Body of pancreas (tissue), 4 donors: Measurements from ENCODE around the gene GLYATL3.

Experiments used
- POLR2A ChIP-seq, 3 donors: fragments of 450-650 bp; IDR thresholded peaks; one replicate each; pipeline ENCODE4 v1.6.1; 2016; ENCODE audit warnings: antibody characterized with exemption in 3 of 3, mild to moderate bottlenecking in 2 of 3
- TF ChIP-seq, protein P1 (sequence below), 7 experiments: fragments of 450-650 bp in 4 of 7; fragments of 200-600 bp in 3 of 7; sonication (generic) in 3 of 7; IDR thresholded peaks; one replicate each; pipeline ENCODE4 v1.5.1; 2016 to 2019; ENCODE audit warnings: antibody characterized with exemption in 7 of 7

GRCh38 chr6:49550492-49551077 lies 50.9 kb downstream of the GLYATL3 start, which contains the start of gene C6orf141:
- TF ChIP-seq, protein P1, sequence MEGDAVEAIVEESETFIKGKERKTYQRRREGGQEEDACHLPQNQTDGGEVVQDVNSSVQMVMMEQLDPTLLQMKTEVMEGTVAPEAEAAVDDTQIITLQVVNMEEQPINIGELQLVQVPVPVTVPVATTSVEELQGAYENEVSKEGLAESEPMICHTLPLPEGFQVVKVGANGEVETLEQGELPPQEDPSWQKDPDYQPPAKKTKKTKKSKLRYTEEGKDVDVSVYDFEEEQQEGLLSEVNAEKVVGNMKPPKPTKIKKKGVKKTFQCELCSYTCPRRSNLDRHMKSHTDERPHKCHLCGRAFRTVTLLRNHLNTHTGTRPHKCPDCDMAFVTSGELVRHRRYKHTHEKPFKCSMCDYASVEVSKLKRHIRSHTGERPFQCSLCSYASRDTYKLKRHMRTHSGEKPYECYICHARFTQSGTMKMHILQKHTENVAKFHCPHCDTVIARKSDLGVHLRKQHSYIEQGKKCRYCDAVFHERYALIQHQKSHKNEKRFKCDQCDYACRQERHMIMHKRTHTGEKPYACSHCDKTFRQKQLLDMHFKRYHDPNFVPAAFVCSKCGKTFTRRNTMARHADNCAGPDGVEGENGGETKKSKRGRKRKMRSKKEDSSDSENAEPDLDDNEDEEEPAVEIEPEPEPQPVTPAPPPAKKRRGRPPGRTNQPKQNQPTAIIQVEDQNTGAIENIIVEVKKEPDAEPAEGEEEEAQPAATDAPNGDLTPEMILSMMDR (IDR thresholded peaks at IDR 0.05), result no peak
- peak in 2 of 3 donors; percentile 47 to 58 for TF ChIP-seq POLR2A (IDR thresholded peaks at IDR 0.05)
